NT2/D1 (cell line): ENCODE measurements around the gene S1PR3.

Experiments used
- SUZ12 ChIP-seq: IDR thresholded peaks from 2 replicates; pipeline ENCODE4 v1.6.1; 2011; ENCODE audit not compliant: insufficient read length, insufficient read depth; ENCODE audit errors: extremely low read depth
- YY1 ChIP-seq: IDR thresholded peaks from 2 replicates; pipeline ENCODE4 v1.6.1; 2011; ENCODE audit not compliant: insufficient read length, insufficient read depth
- ZNF274 ChIP-seq: IDR thresholded peaks from 2 replicates; pipeline ENCODE4 v1.6.1; 2011; ENCODE audit warnings: mild to moderate bottlenecking, low read depth, low read length

- TF ChIP-seq SUZ12 (no peak), ZNF274 (no peak), YY1 (no peak)
These were observed 11.7 kb downstream of the S1PR3 start for GRCh38 chr9:89002987-89003386.
